HG03025 (cell line): ENCODE measurements around the gene SLC51B.
"Not testable (repeated sequence)": the region's sequence is repeated elsewhere in the genome, so short reads cannot be mapped to it uniquely, and the experiment has no call there.

Experiments
- ATAC-seq: cut with Tn5 transposase; IDR thresholded peaks from one replicate; pipeline ENCODE4 v1.9.1; 2021; ENCODE audit warnings: mild to moderate bottlenecking, moderate library complexity; ENCODE audit not compliant: unreplicated experiment, low FRiP score

Gene SLC51B

DNA sequence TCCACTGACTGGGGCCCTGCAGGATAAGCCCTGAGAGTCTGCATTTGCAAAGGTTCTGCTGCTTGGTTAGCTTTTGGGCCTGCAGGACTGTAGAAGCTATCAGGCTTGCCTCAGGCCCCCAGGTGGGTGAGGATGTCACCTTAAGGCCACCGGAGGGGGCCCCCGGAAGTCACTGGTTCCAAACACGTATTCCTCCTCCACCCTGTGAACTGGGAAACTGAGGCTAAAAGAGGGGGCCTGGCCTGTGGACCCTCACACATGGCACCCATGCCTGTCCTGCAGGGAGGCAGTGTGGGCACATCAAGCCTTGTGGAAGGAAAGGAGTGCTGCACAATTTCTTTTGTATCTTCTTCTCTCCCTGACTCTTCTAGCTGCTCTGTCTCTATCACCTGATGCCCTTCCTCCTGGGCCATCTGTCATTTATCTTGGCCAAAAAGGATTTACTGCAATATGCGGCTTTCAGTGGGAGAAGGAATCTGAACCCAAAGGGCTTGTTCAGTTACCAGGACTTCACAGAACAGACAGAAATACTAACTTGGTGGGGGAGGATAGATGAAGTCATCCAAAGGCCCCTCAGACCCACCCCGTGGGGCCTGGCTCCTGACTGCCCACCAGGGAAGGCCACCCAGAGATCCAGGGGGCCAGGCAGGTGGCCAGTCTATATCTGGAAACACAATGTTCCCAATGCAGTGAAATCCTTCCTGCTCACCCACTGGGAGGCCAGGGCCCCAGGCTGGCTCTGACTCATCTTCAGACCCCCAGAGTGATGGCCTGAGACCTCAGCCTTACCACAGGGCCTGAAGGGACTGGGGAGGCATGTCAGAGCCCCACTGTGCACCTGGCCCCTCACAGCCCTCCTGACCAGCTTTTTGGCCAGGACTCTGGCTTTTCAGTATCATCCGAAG, 51.5 kb downstream of the SLC51B start:
- no peak for ATAC-seq

DNA sequence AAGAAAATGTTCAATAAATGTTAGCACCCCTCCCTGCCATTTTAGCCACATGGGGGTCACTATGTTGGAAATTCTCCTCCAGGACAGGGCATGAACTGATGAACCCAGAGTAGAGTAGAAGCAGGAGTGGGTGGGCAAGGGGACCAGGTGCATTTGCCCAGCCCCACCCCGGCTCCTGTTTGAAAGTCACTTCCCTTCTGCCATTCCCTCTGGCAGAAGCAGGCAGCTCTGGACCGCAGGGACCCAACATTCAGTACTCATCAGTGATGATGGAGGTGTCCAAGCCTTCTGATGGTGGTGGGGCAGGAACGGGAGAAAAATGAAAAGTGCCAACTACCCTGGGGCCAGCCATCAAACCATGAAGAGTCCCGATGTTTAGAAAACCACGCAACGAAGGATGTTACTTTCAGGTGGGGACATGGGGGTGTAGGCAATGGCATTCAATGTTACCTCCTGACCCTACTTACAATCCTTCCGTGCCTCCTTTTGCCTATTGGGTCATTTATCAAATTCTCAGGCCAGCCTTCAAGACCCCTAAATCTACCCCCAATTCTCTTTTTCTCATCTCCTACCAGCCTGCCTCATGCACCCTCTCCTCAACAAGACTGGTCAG, 52.6 kb downstream of the SLC51B start:
- ATAC-seq = no peak

DNA sequence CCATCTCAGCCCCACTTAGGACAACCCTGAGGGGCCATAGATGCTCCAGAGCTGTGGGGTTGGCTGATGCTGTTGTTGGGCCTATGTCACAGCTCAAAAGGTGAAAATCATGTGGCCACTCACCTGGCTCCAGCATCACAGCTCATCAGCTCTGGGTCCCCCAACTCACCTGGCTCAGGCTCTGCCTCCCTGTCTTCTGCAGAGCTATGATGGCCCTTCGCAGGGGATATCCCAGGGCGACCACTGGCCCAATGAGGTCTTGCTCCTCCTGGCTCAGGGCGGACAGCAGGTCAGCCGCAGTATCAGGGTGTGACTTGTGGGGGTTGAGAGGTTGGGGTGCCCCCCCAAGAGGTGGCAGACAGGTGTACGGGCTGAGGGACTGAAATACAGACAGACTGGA, 54.1 kb downstream of the SLC51B start:
- no peak for ATAC-seq

DNA sequence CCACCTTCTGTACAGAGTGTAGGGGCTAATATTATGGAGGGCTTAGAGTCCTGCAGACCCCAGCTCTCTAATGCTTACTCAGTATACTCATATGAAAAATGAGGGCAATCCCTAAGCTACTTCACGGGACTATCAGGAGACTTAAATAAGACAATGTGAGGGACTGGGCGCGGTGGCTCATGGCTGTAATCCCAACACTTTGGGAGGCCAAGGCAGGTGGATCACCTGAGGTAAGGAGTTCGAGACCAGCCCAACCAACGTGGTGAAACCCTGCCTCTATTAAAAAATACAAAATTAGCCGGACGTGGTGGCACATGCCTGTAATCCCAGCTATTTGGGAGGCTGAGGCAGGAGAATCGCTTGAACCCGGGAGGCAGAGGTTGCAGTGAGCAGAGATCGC, 54.6 kb downstream of the SLC51B start:
- ATAC-seq = not testable (repeated sequence)

DNA sequence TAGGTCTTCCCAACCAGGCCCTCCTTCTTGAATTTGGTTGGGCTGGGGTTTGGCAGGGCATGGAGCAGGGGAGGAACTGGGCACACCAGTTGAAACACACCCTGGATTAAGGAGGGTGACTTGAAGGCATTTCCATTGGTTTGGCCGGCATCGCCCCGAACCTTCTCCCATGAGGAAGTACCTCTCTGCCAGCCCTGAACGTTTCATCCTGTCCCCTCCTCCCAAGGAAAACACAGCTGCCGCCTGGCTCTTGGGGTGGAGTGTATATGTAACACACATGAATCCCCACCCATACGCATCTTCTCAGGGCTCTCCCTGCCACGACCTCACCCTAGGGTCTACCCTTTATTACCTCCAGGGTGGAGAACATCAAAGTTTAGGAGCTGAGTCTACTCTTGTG, 55.3 kb downstream of the SLC51B start:
- no peak for ATAC-seq

DNA sequence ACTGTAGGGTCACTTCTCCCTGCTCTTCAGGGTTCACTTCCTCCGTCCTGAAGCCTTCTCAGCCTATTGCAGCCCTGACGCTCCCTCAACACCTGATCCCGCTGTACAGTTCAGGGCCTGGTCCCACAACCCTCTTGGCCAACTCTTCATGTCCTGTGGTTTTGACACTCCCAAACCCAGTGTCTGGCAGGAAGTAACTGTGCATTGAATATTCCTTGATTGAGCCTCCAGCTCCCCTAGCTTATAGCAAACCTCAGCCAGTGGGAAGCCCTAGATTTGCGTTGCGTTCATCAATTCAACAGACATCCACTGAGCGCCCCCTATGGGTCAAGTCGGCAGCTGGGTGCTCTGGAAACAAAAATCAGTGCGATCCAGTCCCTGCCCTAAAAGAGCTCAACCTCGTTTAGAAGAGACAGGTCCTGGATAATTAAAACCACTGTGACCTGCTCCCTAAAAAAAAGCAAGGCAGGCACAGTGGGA, 56.3 kb downstream of the SLC51B start:
- no peak for ATAC-seq

DNA sequence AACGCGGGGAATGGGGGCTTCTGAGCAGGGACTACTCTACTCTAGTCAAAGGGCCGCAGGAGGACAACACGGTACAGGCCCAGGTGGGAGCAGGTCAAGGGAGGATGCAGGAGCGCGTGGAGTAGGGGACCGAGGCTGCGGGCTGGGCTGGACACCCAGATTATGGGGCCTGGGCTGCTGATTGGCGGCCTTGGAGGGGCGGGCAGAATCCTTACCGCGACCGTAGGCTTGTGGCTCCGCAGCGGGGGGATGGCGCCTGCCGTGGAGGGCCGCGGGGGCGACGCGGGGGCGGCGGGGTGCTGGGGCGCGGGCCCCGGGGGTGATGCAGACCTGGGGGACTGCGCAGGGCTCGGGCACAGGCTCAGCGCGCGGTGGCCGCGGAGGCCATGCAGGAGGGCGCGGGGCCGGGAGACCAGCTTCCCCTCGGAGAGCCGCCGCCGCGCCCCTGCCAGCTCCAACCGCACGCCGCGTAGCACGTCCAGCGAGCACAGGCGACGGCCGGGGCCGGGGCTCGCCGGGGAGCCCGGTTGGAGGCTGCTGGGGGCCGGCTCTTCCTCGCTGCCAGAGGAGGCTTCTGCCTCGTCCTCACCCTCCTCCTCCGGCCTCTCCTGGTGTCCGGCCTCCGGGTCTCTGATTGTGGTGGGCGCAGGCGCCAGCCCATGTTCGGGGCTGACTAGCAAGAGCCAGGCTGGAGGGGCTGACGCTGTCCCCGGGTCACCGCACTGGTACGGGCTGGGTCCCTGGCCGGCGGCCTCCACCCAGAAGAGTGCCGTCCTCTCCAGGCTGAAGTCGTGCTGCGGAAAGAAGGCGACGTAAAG, 56.9 kb downstream of the SLC51B start:
- ATAC-seq = no peak

DNA sequence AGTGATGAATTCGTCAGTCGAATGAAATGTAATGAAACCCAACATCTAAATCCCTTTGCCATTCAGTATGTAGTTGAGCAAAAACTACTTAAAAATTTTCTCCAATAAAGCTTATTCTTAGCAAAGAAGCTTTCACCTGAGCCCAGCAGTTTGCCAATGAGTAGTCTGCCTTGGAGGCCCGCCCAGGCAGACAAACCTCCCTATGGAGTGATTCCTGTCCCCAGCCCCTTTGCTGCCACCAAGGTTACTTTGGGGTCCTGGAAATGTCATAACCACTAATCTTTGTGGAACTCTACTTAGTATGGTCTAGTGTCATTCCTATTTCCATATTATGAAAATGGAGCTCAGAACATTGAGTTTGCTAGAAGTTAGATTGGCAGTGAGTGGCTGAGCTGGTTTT, 57.7 kb downstream of the SLC51B start:
- ATAC-seq = no peak
